NCI-H146 treated with DMSO at 0.1 percent for 48 hours (cell line): ENCODE data around the gene ST6GALNAC6.
A peak's percentile ranks its signal among the peaks of the same experiment; 100 is the strongest.

Experiments
- DNase-seq: peaks from one replicate; lab custom pipeline; 2025; ENCODE audit not compliant: unreplicated experiment; lab: John Stamatoyannopoulos, UW

ST6GALNAC6 gene

GRCh38 chr9:127899128-127899943 is at the start of gene ST6GALNAC6:
Gene ST6GALNAC6 (minus strand): TSS chr9:127899603. CDS start chr9:127897981, 1,622 bp downstream.
- DNase-seq = no peak

- no peak for DNase-seq
Observed at GRCh38 chr9:127947841-127948710, 48.7 kb upstream of the ST6GALNAC6 start.

GRCh38 chr9:127946728-127947127 is 47.3 kb upstream of the ST6GALNAC6 start:
- no peak for DNase-seq

- DNase-seq = no peak
Observed at GRCh38 chr9:127945942-127946341, 46.5 kb upstream of the ST6GALNAC6 start.

DNA sequence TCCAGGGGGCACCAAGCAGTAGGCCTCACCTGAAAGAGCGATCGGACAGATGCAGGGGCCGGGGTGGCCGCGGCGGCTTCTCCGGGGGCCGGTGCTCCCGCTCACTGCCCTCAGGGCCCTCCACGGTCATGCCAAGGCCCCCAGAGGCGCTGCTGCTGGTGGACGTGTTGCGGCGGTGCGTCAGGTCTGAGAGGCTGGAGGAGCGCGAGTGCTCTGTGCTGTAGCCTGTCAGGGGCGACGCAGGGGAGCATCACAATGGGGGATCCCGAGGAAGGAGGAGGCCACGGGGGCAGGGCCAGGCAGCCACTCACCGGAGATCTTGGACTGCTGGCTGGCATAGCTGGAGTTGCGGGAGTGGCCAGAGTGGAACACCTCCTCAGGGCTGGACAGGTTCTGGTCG is 45.9 kb upstream of the ST6GALNAC6 start:
- DNase-seq = no peak

DNA sequence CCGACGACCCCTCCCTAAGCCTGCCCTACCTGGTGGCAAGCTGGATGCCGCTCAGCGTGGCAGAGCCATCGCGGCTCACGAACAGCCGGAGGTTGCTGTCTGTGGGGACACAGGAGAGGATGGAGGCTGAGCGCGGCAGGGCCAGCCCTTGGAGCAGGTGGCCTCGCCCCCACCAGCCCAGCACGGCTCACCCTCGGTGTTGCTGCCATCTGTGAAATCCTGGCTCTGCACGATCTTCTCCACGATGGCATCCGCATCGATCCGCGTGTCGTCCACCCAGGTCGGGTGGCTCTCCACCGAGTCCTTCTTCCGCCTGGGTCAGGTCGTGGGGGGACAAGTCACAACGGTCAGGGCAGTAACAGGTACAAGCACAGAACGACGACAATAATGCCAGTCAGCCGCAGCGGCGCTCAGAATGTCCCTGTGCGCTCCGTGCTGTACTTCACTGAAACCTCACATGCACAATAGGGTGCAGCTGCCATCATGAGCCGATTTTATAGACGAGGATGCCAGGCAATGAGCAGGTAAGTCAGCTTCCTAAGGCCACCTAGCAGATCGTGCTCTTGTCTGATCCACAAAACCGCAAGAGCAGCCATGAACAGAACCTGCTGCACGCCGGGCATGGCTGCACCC is 45.3 kb upstream of the ST6GALNAC6 start:
- DNase-seq = no peak

GRCh38 chr9:127943731-127944144 is 44.3 kb upstream of the ST6GALNAC6 start:
- peak; percentile 21 for DNase-seq

DNA sequence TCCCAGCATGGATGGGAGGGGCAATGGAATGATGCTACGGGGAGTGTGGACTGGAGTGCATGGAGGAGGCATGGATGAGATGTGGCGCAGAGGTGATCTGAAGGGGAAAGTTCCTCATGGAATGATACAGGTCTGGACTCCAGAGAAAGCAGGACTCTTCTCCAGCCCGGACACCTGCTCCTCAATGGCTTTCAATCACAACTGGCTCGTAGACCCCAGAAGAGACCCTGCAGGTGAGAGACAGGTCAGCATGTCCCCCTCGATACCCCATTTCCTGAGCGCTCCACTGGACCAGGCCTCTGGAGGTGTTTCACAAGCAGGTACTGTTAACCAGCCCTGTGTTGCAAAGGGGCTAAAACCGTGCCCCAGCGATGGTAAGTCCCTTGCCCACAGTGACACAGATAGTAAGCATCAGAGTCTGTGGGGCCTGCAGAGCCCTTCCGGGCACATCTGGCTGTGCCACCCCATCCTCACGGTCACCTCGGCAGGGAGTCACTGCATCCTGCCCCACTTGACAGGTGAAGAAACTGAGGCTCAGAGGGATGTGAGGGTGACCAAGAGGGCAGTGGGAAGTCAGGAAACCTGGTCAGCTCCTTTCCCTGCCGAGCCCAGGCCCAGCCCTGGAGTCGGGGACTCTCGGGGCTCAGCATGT is 43.7 kb upstream of the ST6GALNAC6 start:
- DNase-seq = no peak

GRCh38 chr9:127942216-127943010 is 43.0 kb upstream of the ST6GALNAC6 start:
- DNase-seq = no peak

DNA sequence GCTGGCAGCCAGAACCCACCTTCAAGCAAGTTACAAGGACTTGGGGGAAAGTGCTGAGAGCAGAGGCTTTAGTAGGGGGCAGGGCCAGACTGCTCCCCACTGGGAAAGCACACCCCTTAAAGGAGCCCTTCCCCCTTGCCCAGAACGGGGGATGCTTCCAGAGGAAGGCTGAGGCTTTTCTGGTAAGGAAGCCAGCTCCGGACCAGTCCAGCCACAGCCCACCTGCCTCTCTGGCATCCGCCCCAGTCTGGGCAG is 42.5 kb upstream of the ST6GALNAC6 start:
- no peak for DNase-seq

GRCh38 chr9:127941062-127941960 is 41.9 kb upstream of the ST6GALNAC6 start:
- no peak for DNase-seq

GRCh38 chr9:127940593-127940992 is 41.2 kb upstream of the ST6GALNAC6 start:
- DNase-seq = no peak

DNA sequence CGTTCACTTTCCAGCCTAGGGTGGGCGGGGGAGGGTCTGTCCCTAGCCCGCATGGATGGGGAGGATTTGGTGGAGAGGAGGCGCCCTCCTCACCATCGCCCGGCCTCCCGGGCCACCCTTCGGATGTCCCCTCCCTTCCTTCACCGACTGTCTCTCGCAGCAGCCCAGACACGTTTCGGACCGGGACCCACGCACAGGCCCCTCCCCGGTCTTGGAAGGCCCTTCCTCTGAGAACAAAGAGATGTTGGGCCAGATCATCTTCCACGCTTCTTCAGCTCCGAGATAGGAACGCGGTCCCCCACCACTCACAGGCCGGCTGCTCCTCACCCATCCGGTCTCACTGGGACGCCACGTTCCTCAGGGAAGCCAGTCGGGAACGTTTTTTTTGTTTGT is 38.9 kb upstream of the ST6GALNAC6 start:
- no peak for DNase-seq

DNA sequence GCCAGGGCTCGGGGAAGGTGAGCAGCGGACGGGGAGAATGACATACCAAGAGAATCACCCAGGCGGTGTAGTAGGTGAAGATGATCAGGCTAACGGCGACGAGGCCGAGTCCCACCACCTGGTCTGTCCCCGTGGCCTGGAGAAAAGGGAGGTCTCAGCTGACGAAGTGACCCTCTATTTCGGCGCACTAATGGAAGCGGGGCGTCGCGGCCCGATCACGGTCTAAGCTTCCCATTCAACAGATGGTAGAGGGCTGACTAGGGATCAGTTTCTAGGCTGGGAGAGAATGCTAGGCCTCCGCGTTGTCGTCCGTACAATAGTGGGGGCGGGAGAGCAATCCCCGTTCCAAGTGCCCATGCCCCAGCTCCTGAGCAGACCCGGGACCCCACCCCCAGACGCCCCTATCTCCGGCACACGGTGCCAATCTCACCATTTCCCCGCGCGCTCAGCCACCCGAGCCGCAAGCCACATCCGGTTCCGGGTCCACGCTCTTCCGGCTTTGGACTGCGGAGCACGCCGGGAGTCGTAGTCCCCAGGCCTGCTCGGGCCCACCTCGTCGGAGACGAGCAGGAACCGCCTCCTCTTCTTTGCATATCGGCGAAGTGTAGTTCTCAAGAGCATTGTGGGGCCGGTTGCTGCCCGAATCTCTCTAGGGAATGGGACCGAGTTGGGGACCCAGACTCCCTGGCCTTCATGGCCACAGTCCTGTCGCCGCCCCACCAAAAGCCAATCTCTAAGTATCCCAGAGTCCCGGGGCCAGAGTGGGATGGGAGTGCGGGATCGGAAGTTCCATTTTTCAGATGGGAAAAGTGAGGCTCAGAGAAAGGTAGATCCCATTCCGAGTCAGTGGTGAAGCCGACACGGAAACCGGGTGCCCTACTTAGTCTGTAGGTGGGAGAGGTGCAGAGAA is 38.2 kb upstream of the ST6GALNAC6 start, which contains the start of gene DPM2:
Gene DPM2 (minus strand): TSS at position 467 of the 910 bp plus-strand sequence. CDS start 34 bp downstream, at position 433.
- peak; percentile 34 for DNase-seq

GRCh38 chr9:127937056-127937387 is 37.6 kb upstream of the ST6GALNAC6 start:
- DNase-seq = no peak

DNA sequence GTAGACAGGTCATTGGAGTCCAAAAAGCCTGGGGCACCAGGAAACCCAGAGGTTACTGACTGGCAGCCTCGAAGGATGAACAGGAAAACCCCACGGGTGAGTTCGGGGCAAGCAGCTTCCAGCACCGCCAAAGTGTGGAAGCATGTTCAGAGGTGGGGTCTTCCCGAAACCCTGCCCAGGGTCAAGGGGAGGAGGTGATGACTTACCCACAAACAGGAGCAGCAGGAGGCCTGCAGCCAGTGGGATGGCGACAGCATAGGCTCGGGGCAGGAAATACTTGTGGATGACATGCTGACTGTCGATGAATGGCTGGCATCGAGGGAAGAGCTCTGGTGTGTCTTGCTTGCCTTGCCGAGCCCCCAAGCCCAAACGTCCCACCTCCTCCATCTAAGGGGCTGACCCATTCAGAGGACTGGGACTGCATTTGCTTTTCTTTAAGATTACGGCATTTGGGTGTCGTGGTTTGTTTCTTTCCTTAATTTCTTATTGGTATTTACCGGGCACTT is 37.0 kb upstream of the ST6GALNAC6 start:
- no peak for DNase-seq

DNA sequence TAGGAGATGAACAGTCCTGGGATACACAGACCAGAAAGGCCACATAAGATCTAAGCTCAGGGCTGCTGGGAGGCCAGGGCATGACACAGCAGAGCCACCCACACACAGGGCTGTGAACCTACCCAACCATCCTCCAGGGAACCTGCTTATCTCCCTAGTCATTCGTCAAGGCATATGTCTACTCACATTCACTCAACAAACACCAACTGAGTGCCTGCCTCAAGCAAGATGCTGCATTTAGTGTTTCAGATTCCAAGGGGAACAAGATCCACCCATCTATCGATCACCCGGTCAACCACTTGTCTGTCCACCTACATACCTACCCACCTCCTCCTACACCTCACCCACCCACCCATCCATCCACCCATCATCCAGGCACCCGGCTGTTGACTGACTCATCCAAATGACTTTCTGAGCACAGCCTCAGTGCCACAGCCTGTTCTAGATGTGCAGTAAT is 36.4 kb upstream of the ST6GALNAC6 start:
- DNase-seq = no peak

DNA sequence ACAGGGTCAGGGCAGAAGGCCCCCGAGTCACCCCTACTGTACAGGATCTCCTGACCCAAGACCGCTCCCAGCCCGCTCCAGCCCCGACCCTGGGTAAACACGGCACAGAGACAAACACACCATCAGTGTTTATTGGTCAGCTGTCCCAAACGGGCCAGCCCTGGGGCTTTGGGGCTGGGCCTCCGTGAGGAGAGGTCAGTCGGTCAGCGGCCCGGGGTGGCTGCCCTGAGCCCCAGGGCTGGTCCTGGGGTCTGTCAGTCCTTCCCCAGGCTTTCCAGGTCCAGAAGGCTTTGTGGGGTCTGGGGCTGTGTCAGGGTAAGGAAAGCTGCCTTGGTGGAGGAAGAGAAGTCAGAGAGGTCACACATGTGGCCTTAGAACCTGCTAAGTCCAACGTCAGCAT is 35.6 kb upstream of the ST6GALNAC6 start:
- no peak for DNase-seq
